Liver (tissue), 3 donors: ENCODE results near the gene ZDHHC11B.
"Not testable (repeated sequence)": the region's sequence is repeated elsewhere in the genome, so short reads cannot be mapped to it uniquely, and the experiment has no call there.

Experiments
- EGR1 ChIP-seq, 2 donors: IDR thresholded peaks; 2 replicates each; pipeline ENCODE4 v1.6.1; 2016 to 2018; ENCODE audit warnings: antibody characterized with exemption in 2 of 2, low read depth in 2 of 2
- GABPA ChIP-seq, 2 donors: IDR thresholded peaks in 1 of 2; conservative IDR thresholded peaks in 1 of 2; 2 replicates each; pipeline ENCODE4 v1.6.1; 2016; ENCODE audit warnings: antibody characterized with exemption in 2 of 2, mild to moderate bottlenecking in 1 of 2, moderate library complexity in 1 of 2
- HNF4A ChIP-seq, 2 donors: conservative IDR thresholded peaks; 2 replicates each; pipeline ENCODE4 v1.6.1; 2016; ENCODE audit warnings: antibody characterized with exemption in 2 of 2, mild to moderate bottlenecking in 2 of 2
- HNF4G ChIP-seq: IDR thresholded peaks from 2 replicates; pipeline ENCODE4 v1.6.1; 2016; ENCODE audit warnings: antibody characterized with exemption
- RAD21 ChIP-seq, 2 donors: IDR thresholded peaks; 2 replicates each; pipeline ENCODE4 v1.6.1; 2016; ENCODE audit warnings: antibody characterized with exemption in 2 of 2, mild to moderate bottlenecking in 2 of 2
- SP1 ChIP-seq: IDR thresholded peaks from 2 replicates; pipeline ENCODE4 v1.6.1; 2018; ENCODE audit warnings: antibody characterized with exemption, mild to moderate bottlenecking
- TAF1 ChIP-seq: conservative IDR thresholded peaks from 2 replicates; pipeline ENCODE4 v1.6.1; 2016; ENCODE audit warnings: antibody characterized with exemption, mild to moderate bottlenecking
- YY1 ChIP-seq: IDR thresholded peaks from 2 replicates; pipeline ENCODE4 v1.6.1; 2016; ENCODE audit warnings: antibody characterized with exemption, mild to moderate bottlenecking
- ZBTB33 ChIP-seq: IDR thresholded peaks from 2 replicates; pipeline ENCODE4 v1.6.1; 2016; ENCODE audit warnings: antibody characterized with exemption
- TF ChIP-seq, protein P1 (sequence below): fragments of 150-350 bp; IDR thresholded peaks from 2 replicates; pipeline ENCODE4 v1.5.1; 2017; ENCODE audit warnings: improper control_type of control experiment, low read depth, low read length; ENCODE audit not compliant: missing input control
- TF ChIP-seq, protein P2 (sequence below): IDR thresholded peaks from 2 replicates; pipeline ENCODE4 v1.6.1; 2016; ENCODE audit warnings: antibody characterized with exemption, mild to moderate bottlenecking
- TF ChIP-seq, protein P3 (sequence below): IDR thresholded peaks from 2 replicates; pipeline ENCODE4 v1.6.1; 2016; ENCODE audit warnings: antibody characterized with exemption
- donor health status: healthy.
- donor health status: healthy.

DNA sequence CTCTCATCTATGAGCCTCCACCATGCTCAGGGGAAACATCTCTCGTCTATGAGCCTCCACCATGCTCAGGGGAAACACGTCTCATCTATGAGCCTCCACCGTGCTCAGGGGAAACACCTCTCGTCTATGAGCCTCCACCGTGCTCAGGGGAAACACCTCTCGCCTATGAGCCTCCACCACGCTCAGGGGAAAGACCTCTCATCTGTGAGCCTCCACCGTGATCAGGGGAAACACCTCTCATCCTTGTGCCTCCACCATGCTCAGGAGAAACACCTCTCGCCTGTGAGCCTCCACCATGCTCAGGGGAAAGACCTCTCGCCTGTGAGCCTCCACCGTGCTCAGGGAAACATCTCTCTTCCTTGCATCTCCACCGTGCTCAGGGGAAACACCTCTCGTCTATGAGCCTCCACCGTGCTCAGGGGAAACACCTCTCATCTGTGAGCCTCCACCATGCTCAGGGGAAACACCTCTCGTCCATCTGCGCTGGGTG is 30.3 kb downstream of the ZDHHC11B start:
- TF ChIP-seq GABPA (IDR thresholded peaks at IDR 0.05 in 1 of 2, conservative IDR thresholded peaks at IDR 0.05 in 1 of 2); ZBTB33; TAF1; EGR1 (IDR thresholded peaks at IDR 0.05; ENCODE audit: low read depth in 2 of 2); YY1; SP1; HNF4A (conservative IDR thresholded peaks at IDR 0.05); HNF4G; RAD21 (IDR thresholded peaks at IDR 0.05): not testable (repeated sequence)
- TF ChIP-seq, protein P1, sequence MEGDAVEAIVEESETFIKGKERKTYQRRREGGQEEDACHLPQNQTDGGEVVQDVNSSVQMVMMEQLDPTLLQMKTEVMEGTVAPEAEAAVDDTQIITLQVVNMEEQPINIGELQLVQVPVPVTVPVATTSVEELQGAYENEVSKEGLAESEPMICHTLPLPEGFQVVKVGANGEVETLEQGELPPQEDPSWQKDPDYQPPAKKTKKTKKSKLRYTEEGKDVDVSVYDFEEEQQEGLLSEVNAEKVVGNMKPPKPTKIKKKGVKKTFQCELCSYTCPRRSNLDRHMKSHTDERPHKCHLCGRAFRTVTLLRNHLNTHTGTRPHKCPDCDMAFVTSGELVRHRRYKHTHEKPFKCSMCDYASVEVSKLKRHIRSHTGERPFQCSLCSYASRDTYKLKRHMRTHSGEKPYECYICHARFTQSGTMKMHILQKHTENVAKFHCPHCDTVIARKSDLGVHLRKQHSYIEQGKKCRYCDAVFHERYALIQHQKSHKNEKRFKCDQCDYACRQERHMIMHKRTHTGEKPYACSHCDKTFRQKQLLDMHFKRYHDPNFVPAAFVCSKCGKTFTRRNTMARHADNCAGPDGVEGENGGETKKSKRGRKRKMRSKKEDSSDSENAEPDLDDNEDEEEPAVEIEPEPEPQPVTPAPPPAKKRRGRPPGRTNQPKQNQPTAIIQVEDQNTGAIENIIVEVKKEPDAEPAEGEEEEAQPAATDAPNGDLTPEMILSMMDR = not testable (repeated sequence)
- TF ChIP-seq, protein P2, sequence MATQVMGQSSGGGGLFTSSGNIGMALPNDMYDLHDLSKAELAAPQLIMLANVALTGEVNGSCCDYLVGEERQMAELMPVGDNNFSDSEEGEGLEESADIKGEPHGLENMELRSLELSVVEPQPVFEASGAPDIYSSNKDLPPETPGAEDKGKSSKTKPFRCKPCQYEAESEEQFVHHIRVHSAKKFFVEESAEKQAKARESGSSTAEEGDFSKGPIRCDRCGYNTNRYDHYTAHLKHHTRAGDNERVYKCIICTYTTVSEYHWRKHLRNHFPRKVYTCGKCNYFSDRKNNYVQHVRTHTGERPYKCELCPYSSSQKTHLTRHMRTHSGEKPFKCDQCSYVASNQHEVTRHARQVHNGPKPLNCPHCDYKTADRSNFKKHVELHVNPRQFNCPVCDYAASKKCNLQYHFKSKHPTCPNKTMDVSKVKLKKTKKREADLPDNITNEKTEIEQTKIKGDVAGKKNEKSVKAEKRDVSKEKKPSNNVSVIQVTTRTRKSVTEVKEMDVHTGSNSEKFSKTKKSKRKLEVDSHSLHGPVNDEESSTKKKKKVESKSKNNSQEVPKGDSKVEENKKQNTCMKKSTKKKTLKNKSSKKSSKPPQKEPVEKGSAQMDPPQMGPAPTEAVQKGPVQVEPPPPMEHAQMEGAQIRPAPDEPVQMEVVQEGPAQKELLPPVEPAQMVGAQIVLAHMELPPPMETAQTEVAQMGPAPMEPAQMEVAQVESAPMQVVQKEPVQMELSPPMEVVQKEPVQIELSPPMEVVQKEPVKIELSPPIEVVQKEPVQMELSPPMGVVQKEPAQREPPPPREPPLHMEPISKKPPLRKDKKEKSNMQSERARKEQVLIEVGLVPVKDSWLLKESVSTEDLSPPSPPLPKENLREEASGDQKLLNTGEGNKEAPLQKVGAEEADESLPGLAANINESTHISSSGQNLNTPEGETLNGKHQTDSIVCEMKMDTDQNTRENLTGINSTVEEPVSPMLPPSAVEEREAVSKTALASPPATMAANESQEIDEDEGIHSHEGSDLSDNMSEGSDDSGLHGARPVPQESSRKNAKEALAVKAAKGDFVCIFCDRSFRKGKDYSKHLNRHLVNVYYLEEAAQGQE = not testable (repeated sequence)
- TF ChIP-seq, protein P3, sequence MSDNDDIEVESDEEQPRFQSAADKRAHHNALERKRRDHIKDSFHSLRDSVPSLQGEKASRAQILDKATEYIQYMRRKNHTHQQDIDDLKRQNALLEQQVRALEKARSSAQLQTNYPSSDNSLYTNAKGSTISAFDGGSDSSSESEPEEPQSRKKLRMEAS = not testable (repeated sequence)
